Right ventricle myocardium superior (tissue), 1 donor: ENCODE results near the gene ODAD4. TPM values are rescaled to one million over a fixed set of nuclear protein-coding genes. Genes with fewer than 3 reads are reported as not detected.

Experiments
- total RNA-seq: library from RNA; stranded (reverse); fragmentation: NEBNext Ultra II Directional; extraction: Animal tissue kit (Norgen Biotek cat#: 25700); gene quantifications from one replicate; pipeline ENCODE4 v1.2.1, GENCODE V29; 2021
- donor health status: DM: no; HTN: yes; CAD: no; lungs with severe emphysema.

The ODAD4 gene
- total RNA-seq, 1 donor from 2014 or later, result 0.75 TPM

Other genes with a start within 250 kb of the ODAD4 start
- gene EIF1, start 241.7 kb upstream of the ODAD4 start, total RNA-seq, result 1,143 TPM
- gene GAST, start 218.3 kb upstream of the ODAD4 start, total RNA-seq, result not detected
- gene HAP1, start 196.0 kb upstream of the ODAD4 start, total RNA-seq, result not detected
- gene JUP, start 143.9 kb upstream of the ODAD4 start, total RNA-seq, result 195 TPM
- gene P3H4, start 118.7 kb upstream of the ODAD4 start, total RNA-seq, result 6.7 TPM
- gene FKBP10, start 117.6 kb upstream of the ODAD4 start, total RNA-seq, result 10.6 TPM
- 14.7 TPM for gene NT5C3B, start 94.4 kb upstream of the ODAD4 start, total RNA-seq
- gene KLHL10, start 92.8 kb upstream of the ODAD4 start, total RNA-seq, result not detected
- gene KLHL11, start 65.2 kb upstream of the ODAD4 start, total RNA-seq, result 3.0 TPM
- 24.0 TPM for gene ACLY, start 11.7 kb upstream of the ODAD4 start, total RNA-seq
- gene CNP, start 36.2 kb downstream of the ODAD4 start, total RNA-seq, result 23.0 TPM
- gene DNAJC7, start 86.8 kb downstream of the ODAD4 start, total RNA-seq, result 81.2 TPM
- gene NKIRAS2, start 89.5 kb downstream of the ODAD4 start, total RNA-seq, result 43.8 TPM
- 0.59 TPM for gene C17orf113, start 120.0 kb downstream of the ODAD4 start, total RNA-seq
- 0.16 TPM for gene ZNF385C, start 167.9 kb downstream of the ODAD4 start, total RNA-seq
- 2.5 TPM for gene DHX58, start 182.1 kb downstream of the ODAD4 start, total RNA-seq
- gene KAT2A, start 190.8 kb downstream of the ODAD4 start, total RNA-seq, result 22.6 TPM
- gene HSPB9, start 192.2 kb downstream of the ODAD4 start, total RNA-seq, result 0.11 TPM
- 38.6 TPM for gene RAB5C, start 224.4 kb downstream of the ODAD4 start, total RNA-seq